ENCODE measurements around the gene MSL2.
A peak's percentile ranks its signal among the peaks of the same experiment; 100 is the strongest.
"Not testable (repeated sequence)": the region's sequence is repeated elsewhere in the genome, so short reads cannot be mapped to it uniquely, and the experiment has no call there.

The MSL2 gene

DNA sequence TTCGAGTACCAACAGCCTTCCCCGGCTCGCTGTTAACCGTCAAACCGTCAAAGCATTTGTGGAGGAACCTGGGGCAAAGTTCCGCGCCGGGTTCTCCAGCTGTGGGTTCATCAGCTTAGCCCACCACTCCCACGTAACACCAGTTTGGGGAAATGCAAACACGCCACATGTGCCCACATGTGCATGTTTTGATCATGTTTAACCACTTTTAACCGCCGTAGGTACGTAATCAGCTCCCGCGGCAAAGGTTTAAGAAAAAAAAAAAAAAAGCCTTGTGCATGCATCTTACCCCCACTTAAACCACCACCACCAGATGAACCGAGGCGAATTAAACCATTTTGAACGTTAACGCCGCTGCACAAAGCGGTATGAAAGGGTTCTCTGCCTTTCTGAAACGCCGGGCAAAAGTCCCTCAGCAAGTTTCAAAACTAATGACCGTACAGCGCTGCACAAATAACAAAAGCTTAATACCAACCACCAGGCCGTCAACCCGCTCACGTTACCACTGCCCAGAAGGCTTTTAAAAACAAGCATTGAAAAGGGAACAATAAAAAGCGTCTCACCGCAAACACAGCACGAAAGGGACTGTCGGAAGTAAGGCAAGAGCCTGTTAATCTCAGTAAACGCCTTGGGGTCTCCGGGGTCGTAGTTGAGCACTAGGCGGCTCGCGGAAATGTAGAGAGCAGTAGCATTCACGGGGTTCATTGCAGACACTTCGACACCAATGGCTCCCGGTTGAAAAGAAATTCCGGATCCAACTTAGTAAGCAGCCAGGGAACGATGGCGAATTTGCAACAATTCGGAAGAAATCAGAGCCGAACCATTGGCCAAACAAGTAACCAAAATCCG, 1.5 kb downstream of the MSL2 start:
- H3K36me3 ChIP-seq (ENCODE audit: control insufficient read depth, insufficient read depth, low read length): no peaks in the 10 kb centered on the region; the same call in none of the 2 replicates

DNA sequence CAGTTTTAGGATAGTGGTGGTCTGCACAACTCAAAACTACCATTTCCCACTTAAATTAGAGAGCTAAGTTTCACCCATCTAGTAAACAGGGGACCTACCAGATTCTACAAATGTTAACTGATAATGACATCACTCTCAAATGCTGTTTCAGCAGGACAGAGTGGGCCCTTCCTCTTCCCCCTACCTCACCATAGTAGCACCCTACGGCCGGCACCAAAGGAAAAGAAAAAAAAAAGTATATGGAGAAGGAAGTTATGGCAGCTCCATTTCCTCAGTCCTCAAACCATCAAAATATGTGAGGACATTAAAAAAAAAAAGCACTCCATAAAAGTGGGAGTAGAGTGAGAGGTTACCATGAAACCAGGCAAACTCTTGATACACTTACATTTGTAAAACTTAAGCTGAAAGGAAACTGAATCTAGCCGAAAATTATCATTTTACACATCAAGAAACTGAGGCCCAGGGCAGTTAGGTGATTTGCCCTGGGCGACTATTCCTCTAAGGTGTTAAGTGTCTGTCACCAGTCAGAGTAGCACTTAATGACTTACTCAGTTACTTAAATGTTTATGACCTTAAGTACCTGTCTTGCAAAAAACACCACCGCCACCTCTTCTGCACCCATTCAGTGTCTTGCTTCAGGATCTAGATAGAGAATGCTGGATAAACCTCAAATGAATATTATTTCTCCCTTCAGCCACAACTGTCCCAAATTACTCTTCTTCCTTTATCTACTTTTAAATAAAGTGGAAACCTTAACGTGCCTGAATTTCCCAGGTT, 2.7 kb downstream of the MSL2 start:
- Histone ChIP-seq H3K27me3 (replicated peaks; ENCODE audit: control insufficient read depth, insufficient read depth, low read length) (no peaks in the 10 kb centered on the region), H3K36me3 (ENCODE audit: control insufficient read depth, insufficient read depth, low read length) (no peaks in the 10 kb centered on the region; the same call in none of the 2 replicates), H3K4me3 (replicated peaks; ENCODE audit: low read depth, low read length) (peak overlapping the region; percentile 90)
- TF ChIP-seq, protein P1, sequence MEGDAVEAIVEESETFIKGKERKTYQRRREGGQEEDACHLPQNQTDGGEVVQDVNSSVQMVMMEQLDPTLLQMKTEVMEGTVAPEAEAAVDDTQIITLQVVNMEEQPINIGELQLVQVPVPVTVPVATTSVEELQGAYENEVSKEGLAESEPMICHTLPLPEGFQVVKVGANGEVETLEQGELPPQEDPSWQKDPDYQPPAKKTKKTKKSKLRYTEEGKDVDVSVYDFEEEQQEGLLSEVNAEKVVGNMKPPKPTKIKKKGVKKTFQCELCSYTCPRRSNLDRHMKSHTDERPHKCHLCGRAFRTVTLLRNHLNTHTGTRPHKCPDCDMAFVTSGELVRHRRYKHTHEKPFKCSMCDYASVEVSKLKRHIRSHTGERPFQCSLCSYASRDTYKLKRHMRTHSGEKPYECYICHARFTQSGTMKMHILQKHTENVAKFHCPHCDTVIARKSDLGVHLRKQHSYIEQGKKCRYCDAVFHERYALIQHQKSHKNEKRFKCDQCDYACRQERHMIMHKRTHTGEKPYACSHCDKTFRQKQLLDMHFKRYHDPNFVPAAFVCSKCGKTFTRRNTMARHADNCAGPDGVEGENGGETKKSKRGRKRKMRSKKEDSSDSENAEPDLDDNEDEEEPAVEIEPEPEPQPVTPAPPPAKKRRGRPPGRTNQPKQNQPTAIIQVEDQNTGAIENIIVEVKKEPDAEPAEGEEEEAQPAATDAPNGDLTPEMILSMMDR (IDR thresholded peaks at IDR 0.05; ENCODE audit: insufficient read depth, low read length, poor library complexity, severe bottlenecking): no peak
- no peak for DNase-seq (ENCODE audit: extremely low read depth, insufficient read length)

More for the DNA sequence above, 1.5 kb downstream of the MSL2 start:
- TF ChIP-seq, protein P1 (IDR thresholded peaks at IDR 0.05; ENCODE audit: insufficient read depth, low read length, poor library complexity, severe bottlenecking): no peak
- Histone ChIP-seq H3K27me3 (replicated peaks; ENCODE audit: control insufficient read depth, insufficient read depth, low read length) (no peaks in the 10 kb centered on the region), H3K4me3 (replicated peaks; ENCODE audit: low read depth, low read length) (peak overlapping the region; percentile 90)
- peak; percentile 31 for DNase-seq (ENCODE audit: extremely low read depth, insufficient read length)

DNA sequence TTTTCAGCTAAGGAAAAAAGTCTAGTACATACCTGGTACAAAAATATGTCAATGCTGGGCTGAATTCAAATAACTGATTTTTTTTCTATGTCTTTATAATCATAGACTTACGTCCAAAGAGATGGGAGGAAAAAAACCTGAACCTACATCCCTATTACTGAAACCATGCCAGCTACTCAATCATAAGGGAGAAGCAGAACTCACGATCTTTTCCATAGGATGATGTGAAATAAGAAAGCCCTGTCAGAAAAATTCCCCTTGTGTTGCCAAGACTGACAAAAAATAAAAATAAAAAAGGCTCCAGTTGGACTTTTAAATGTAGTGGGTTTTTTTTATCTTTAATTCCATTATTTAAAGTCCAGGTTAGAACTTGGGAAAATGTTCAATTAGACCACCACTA, 3.3 kb downstream of the MSL2 start:
- H3K27me3 ChIP-seq (replicated peaks; ENCODE audit: control insufficient read depth, insufficient read depth, low read length): no peaks in the 10 kb centered on the region
- TF ChIP-seq, protein P1 (IDR thresholded peaks at IDR 0.05; ENCODE audit: insufficient read depth, low read length, poor library complexity, severe bottlenecking): no peak
- no peak for DNase-seq (ENCODE audit: extremely low read depth, insufficient read length)
- H3K36me3 ChIP-seq (ENCODE audit: control insufficient read depth, insufficient read depth, low read length): no peaks in the 10 kb centered on the region; the same call in none of the 2 replicates
- H3K4me3 ChIP-seq (replicated peaks; ENCODE audit: low read depth, low read length): peak overlapping the region; percentile 90

DNA sequence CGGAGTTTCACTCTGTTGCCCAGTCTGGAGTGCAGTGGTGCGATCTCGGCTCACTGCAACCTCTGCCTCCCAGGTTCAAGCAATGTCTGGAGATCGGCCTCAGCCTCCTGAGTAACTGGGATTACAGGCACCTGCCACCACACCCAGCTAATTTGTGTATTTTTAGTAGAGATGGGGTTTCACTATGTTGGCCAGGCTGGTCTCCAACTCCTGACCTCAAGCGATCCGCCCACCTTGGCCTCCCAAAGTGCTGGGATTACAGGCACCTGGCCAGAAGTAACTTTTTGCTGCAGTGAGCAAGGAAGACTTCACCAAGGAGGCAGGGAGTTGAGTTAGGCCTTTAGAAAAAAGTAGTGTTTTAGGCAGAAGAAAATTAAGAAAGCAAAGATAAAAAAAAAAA, 3.9 kb downstream of the MSL2 start:
- peak overlapping the region; percentile 90 for H3K4me3 ChIP-seq (replicated peaks; ENCODE audit: low read depth, low read length)
- DNase-seq (ENCODE audit: extremely low read depth, insufficient read length); H3K27me3 ChIP-seq (replicated peaks; ENCODE audit: control insufficient read depth, insufficient read depth, low read length); H3K36me3 ChIP-seq (ENCODE audit: control insufficient read depth, insufficient read depth, low read length): not testable (repeated sequence)

DNA sequence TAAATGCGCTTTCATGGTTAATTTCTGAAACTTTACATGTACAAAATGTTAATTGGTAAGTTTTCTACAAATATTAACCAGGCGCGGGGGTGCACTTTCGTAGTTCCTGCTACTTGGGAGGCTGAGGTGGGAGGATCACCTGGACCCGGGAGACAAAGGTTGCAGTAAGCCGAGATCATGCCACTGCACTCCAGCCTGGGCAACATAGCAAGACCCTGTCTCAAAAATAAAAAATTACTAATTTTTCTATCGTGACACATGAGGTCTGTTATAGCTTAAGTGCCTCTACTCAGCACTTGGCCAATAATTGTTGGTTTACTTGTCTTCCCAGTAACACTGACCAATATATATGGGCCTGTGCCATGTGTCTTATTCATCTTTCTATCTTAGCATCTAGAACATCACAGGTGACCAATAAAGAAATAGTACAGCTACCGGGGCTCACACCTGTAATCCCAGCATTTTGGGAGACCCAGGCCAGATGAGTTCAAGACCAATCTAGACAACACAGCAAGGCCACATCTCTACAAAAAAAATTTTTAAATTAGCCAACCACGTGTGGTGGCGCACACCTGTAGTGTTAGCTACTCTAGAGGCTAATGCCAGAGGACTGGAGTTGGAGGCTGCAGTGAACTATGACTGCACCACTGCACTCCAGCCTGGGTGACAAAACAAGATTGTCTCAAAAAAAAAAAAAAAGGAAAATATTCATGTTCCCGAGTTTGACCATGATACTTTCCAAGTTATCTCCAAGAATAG, 6.1 kb downstream of the MSL2 start:
- Histone ChIP-seq H3K4me3 (replicated peaks; ENCODE audit: low read depth, low read length) (no peak overlapping the region), H3K36me3 (ENCODE audit: control insufficient read depth, insufficient read depth, low read length) (no peaks in the 10 kb centered on the region; the same call in none of the 2 replicates), H3K27me3 (replicated peaks; ENCODE audit: control insufficient read depth, insufficient read depth, low read length) (no peaks in the 10 kb centered on the region)
- TF ChIP-seq, protein P1 (IDR thresholded peaks at IDR 0.05; ENCODE audit: insufficient read depth, low read length, poor library complexity, severe bottlenecking): no peak
- no peak for DNase-seq (ENCODE audit: extremely low read depth, insufficient read length)
